DMS153 treated with DMSO at 0.1 percent for 48 hours (cell line): ENCODE results near the gene MYO5C.
A peak's percentile ranks its signal among the peaks of the same experiment; 100 is the strongest.
"Not testable (repeated sequence)": the region's sequence is repeated elsewhere in the genome, so short reads cannot be mapped to it uniquely, and the experiment has no call there.

Experiments used
- DNase-seq: peaks from one replicate; lab custom pipeline; 2025; ENCODE audit not compliant: unreplicated experiment; lab: John Stamatoyannopoulos, UW

Gene MYO5C

DNA sequence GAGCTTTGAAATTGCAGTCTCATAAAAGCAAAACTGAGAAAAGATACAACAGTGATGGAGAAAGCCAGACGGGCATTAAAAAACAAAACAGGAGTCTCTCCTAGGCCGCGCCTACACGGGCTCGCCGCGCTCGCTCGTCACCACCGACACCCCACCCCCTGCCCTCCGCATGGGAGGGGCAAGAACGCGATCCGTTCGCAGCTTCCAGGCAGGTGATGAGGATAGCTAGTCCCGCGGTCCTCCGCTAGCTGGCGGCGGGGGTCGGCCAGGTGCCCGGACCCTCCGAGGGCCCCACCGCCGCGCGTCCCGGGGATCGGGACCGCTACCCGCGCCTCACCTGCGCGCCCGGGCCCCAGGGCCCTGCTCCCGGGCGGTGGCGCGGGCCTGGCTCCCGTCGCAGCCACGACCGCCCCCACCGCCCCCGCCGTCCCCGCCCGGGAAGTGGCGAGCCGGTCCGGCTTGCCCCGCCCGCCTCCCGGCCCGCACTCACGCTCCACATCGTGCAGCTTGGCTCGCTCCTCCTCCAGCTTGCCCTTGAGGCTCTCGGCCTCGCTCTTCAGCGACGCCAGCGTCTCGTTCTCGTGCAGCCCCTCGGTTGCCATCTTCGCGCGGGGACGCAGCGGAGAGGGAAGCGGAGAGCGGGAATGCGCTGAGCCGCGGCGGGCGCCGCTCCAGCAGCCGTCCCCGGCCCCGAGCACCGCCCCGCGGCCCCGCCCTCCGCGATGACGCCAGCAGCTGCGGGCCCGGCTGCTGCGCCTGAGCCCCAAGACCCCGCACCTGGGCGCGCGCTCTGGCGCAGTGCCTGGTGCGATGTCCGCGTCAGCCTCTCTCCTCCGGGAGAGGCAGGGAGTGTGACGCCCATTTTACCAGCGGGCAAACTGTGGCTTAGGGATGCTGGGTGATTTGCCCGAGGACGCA is 116.1 kb downstream of the MYO5C start:
- DNase-seq: peak; percentile 5

- DNase-seq: no peak
Measured at GRCh38 chr15:52178765-52179164, 116.8 kb downstream of the MYO5C start.

GRCh38 chr15:52172869-52173268 is 122.7 kb downstream of the MYO5C start:
- DNase-seq: no peak

DNA sequence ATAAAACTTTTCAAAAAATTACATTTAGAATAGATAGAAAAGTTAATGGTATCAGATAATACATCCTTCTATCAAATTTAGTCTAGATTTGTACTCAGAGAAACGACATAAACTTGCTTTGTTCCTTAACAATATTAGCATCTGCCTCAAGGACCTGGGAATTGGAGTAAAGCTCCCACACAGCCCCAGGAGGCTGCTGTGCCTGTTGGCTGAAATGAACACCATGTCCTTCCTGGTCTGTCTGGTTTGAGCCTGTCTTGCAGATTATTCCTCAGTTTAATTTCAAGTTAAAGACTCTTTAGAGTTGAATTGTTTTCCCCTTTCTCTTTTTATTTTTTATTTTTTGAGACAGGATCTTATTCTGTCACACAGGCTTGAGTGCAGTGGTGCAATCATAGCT is 123.8 kb downstream of the MYO5C start:
- no peak for DNase-seq

GRCh38 chr15:52171386-52171785 is 124.2 kb downstream of the MYO5C start:
- DNase-seq: no peak

- not testable (repeated sequence) for DNase-seq
Measured at GRCh38 chr15:52170199-52170598, 125.4 kb downstream of the MYO5C start.

DNA sequence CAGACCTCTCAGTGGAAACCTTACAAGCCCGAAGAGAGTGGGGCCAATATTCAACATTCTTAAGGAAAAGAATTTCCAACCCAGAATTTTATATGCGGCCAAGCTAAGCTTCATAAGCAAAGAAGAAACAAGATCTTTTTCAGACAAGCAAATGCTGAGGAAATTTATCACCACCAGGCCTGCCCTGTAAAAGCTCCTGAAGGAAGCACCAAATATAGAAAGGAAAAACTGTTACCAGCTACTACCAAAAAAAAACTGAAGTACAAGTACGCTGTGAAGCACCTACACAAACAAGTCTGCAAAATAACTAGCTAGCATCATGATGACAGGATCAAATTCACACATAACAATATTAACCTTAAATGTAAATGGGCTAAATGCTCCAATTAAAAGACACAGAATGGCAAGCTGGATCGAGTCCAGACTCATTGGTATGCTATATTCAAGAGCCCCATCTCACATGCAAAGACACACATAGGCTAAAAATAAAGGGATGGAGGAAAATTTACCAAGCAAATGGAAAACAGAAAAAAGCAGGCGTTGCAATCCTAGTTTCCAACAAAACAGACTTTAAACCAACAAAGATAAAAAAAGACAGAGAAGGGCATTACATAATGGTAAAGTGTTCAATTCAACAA is 130.0 kb downstream of the MYO5C start:
- not testable (repeated sequence) for DNase-seq

GRCh38 chr15:52164631-52165265 is 130.9 kb downstream of the MYO5C start:
- no peak for DNase-seq

DNA sequence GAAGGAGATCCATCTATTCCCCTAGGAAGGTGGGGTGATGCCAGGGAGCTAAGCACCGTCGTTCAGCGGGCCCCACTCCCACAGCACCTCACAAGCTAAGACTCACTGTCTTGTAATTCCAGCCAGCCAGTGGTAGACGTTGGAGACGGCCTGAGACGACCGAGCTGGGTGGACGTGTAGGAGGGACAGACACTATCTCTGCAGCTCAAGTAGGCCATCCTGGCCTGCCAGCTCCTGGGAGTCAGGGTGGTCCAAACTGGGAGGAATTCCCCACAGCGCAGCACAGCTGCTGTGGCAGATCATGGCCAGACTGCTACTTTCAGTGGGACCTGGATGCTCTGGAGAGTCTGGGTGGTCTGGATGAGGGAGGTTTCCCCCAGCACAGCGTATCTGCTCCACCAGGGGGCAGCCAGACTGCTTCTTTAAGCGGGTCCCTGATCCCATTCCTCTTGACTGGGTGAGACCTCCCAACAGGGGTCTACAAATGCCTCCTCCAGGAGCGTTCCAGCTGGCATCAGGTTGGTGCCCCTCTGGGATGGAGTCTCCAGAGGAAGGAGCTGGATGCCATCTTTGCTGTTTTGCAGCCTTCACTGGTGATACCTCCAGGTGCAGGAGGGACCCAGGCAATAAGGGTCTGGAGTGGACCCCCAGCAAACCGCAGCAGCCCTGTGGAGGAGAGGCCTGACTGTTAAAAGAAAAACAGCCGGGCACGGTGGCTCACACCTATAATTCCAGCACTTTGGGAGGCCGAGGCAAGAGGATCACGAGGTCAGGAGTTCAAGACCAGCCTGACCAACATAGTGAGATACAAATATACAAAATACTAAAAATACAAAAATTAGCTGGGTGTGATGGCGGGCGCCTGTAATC is 132.0 kb downstream of the MYO5C start:
- DNase-seq: no peak

GRCh38 chr15:52162876-52163275 is 132.7 kb downstream of the MYO5C start:
- DNase-seq: no peak

DNA sequence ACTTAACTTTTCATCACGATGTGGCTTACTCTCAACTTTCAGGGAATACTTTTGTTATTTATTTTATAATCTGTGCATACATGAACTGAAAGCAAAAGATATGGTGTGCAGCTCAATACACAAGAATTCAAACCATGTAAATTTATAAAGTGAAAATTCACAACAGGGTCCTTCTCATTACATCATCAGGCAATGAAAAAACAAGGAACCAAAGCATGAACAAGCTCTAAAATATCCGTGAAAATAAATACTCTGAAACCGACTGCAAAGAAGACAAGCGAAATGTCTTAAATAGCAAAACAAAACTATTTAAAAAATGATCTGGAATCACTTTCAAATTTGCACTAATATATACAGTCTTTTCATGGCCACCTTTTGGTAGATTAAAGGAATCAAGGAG is 133.3 kb downstream of the MYO5C start:
- no peak for DNase-seq

- DNase-seq: no peak
Measured at GRCh38 chr15:52161406-52161966, 134.1 kb downstream of the MYO5C start.

DNA sequence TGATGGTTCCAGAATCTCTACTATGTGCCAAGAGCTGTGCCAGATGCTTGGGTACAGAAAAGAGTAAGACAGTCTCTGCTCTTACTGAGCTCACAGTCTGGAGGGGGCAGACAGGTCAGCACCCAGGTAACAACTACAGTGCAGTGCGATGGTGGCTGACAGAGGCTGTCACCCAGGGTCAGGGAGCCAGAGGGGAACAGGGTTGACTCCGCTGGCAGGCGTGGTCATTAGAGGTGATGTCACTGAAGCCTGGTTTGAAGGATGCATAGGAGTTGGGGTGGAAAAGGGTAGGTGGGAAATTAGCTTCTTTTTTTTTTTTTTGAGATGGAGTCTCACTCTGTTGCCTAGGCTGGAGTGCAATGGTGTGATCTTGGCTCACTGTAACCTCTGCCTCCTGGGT is 136.0 kb downstream of the MYO5C start:
- DNase-seq: no peak

DNA sequence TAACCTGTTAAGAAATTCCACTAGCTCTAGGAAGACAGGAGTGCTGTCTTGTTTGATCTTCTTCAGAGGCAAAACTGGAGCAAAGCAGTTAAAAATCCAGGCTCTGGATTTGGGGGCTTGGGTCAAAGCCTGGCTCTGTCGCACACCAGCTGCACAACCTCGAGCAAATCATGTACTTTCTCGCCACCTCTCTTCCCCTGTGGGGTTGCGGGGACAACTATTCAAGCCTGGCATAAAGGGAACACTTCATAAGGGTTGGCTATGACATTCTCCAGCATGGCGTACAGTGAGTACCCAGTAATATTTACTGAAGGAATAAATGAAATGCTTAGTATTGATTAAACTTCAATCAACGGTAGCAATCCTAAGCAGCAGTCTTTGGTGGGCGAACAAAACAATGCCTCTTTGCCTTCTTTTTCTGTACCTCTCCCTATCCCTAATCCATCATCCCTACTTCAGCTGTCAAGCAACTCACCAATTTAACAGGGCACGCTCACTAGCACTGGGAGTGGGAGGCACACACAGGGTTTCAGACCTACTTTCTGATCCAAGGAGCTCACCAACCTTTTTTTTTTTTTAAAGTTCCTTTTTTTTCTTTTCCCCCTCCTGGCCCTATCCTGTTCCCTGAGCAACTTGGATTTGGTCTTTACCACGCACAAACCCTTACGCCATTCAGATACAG is 137.4 kb downstream of the MYO5C start:
- DNase-seq: no peak

- DNase-seq: no peak
Measured at GRCh38 chr15:52155878-52156277, 139.7 kb downstream of the MYO5C start.

DNA sequence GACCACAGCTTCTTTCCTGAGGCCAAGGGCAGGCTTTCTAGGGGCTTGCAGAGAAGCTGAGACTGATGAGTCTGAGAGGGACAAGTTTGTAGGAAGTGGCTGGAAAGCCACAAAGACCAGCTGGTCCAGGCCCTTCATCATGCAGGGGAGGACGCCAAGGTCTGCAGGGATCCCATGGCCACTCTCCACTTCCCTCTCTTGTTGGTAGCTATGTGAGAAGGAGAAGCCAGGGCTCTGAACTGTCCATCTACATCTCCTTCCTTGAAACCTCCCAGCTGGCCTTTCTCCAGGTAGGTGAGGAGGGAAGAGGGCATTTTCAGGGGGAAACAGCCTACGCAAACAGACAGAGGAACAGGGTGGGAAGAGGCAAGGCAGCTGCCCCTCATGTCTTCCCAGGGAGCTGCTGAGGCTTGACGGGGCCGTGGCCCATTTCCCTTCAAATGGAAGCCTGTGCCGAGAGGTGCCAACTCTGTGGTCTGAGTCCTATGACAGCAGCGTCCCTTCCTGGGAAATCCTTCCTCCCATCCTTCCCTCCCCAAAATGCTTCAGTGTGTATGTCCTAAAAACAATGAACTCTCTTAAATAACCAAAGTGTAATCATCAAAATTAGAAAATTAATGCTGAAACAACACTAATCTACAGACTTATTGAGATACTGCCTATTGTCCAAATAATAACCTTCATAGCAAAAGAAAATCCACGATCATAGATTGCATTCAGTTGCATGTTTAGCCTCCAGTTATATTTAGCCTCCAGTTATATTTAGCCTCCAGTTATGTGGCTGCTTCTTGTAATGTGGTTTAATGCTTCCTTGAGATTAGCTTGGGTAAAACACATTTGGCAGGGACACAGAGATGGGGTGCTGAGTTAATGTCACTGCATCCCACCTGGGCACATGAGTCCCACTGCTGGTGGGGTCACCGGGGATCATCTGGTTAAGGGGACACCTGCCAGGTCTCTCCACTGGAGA is 140.4 kb downstream of the MYO5C start:
- DNase-seq: no peak

- DNase-seq: no peak
Measured at GRCh38 chr15:52153900-52154895, 141.4 kb downstream of the MYO5C start.

GRCh38 chr15:52151353-52151752 is 144.3 kb downstream of the MYO5C start:
- no peak for DNase-seq
